Psoas muscle (tissue), 8 donors: Measurements from ENCODE around the gene INPP5F. TPM values are rescaled to one million over a fixed set of nuclear protein-coding genes. Genes with fewer than 3 reads are reported as not detected.
"Not testable (repeated sequence)": the region's sequence is repeated elsewhere in the genome, so short reads cannot be mapped to it uniquely, and the experiment has no call there.

Experiments
- ATAC-seq, 4 donors: fragments of 200-7000 bp; cut with Tn5 transposase; one replicate each; pipeline ENCODE4 v1.9.1; 2020; ENCODE audit warnings: moderate library complexity in 3 of 4, mild to moderate bottlenecking in 2 of 4
- DNase-seq, 2 donors: peaks; one replicate each; pipeline ENCODE4 v3.0.0-alpha.2; 2020
- H3K27ac ChIP-seq: fragments of 200-600 bp; one replicate; pipeline ENCODE4 v1.8.0; 2022
- H3K27me3 ChIP-seq, 3 donors: fragments of 200-600 bp in 1 of 3; one replicate each; pipeline versions ENCODE4 v1.6.1 to v1.8.0; 2013 to 2022; ENCODE audit warnings: low read length in 2 of 3, mild to moderate bottlenecking in 2 of 3, moderate library complexity in 1 of 3; ENCODE audit not compliant: insufficient read depth in 3 of 3
- H3K36me3 ChIP-seq, 2 donors: fragments of 200-600 bp in 1 of 2; one replicate each; pipeline versions ENCODE4 v1.6.1 to v1.8.0; 2013 to 2022; ENCODE audit warnings: low read depth in 1 of 2, mild to moderate bottlenecking in 1 of 2, moderate library complexity in 1 of 2; ENCODE audit not compliant: insufficient read depth in 1 of 2
- H3K4me1 ChIP-seq: fragments of 200-600 bp; one replicate; pipeline ENCODE4 v1.8.0; 2022
- H3K4me3 ChIP-seq: fragments of 200-600 bp; one replicate; pipeline ENCODE4 v1.8.0; 2022; ENCODE audit warnings: mild to moderate bottlenecking
- H3K9me3 ChIP-seq: fragments of 200-600 bp; one replicate; pipeline ENCODE4 v1.8.0; 2022
- WGBS, 3 donors: extraction: QIAGEN DNeasy Blood & Tissue Kit; methylation state at CpG; one replicate each; pipeline versions ENCODE4 v1.1.6 to v1.1.7; 2013; 5-methylcytosine and 5-hydroxymethylcytosine counted together
- intact Hi-C, 2 donors: fragments of 100-400 bp; cut with DNase I; formaldehyde crosslinking; loops; one replicate each; pipeline versions ENCODE4 v1.11.0 to v1.14.2; 2022
- polyA plus RNA-seq, 3 donors: library from polyadenylated mRNA; stranded (reverse); fragments of 200-250 nt; gene quantifications; one replicate each; pipeline ENCODE4 v1.2.3, GENCODE V29; 2013
- total RNA-seq, 4 donors: library from RNA; stranded (reverse); fragmentation: NEBNext Ultra II Directional in 2 of 4; extraction: Animal tissue kit (Norgen Biotek cat#: 25700) in 2 of 4; gene quantifications; one replicate each; pipeline versions ENCODE4 v1.2.1 to v1.2.4, GENCODE V29; 2021 to 2023
- TF ChIP-seq, protein P1 (sequence below): fragments of 200-600 bp; IDR thresholded peaks from one replicate; pipeline ENCODE4 v1.8.0; 2022; ENCODE audit warnings: antibody characterized with exemption
- donor health status: healthy with polysubstance abuse.
- donor health status: DM: no; HTN: no; CAD: no; lungs with moderate emphysema.
- donor health status: Bipolar disorder and iron deficiency.
- donor health status: healthy.
- donor health status: DM: yes; HTN: yes; CAD: no.
- donor health status: DM: no; HTN: no; CAD: no.
- donor health status: DM: no; HTN: no; CAD: no.
- donor health status: DM: yes; HTN: yes; CAD: no.

Gene INPP5F
- total and polyA plus RNA-seq, 7 donors: 6.0 to 12.3 (median 10.0) TPM

- WGBS, 3 donors: 79 to 81% (median 81%) methylated on average over 4 of the region's 4 CpGs
- H3K27me3 ChIP-seq: no peaks in the 10 kb centered on the region
- intact Hi-C loops: loop anchor here in 1 of 2 donors (10.0 kb wide), 1 partner anchor 46 kb away; no protein-coding TSS in a partner anchor
- no peak overlapping the region for H3K27ac ChIP-seq
- no peak for DNase-seq
- TF ChIP-seq, protein P1, sequence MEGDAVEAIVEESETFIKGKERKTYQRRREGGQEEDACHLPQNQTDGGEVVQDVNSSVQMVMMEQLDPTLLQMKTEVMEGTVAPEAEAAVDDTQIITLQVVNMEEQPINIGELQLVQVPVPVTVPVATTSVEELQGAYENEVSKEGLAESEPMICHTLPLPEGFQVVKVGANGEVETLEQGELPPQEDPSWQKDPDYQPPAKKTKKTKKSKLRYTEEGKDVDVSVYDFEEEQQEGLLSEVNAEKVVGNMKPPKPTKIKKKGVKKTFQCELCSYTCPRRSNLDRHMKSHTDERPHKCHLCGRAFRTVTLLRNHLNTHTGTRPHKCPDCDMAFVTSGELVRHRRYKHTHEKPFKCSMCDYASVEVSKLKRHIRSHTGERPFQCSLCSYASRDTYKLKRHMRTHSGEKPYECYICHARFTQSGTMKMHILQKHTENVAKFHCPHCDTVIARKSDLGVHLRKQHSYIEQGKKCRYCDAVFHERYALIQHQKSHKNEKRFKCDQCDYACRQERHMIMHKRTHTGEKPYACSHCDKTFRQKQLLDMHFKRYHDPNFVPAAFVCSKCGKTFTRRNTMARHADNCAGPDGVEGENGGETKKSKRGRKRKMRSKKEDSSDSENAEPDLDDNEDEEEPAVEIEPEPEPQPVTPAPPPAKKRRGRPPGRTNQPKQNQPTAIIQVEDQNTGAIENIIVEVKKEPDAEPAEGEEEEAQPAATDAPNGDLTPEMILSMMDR: no peak
- no peaks in the 10 kb centered on the region for H3K9me3 ChIP-seq
- peak in 2 of 4 donors; percentile 33 to 41 for ATAC-seq
- H3K36me3 ChIP-seq: no peaks in the 10 kb centered on the region
- no peak overlapping the region for H3K4me3 ChIP-seq
- peaks cover 22% of the 10 kb centered on the region for H3K4me1 ChIP-seq
Observed at GRCh38 chr10:119768455-119769094, 42.7 kb downstream of the INPP5F start.

GRCh38 chr10:119769886-119770285, 44.0 kb downstream of the INPP5F start:
- 62 to 63% (median 62%) methylated on average over 2 of the region's 2 CpGs for WGBS, 3 donors
- no peaks in the 10 kb centered on the region for H3K36me3 ChIP-seq
- no peaks in the 10 kb centered on the region for H3K9me3 ChIP-seq
- no peak for DNase-seq
- no peak overlapping the region for H3K4me3 ChIP-seq
- H3K27ac ChIP-seq: peak overlapping the region; percentile 25
- peak in 1 of 4 donors; percentile 38 for ATAC-seq
- TF ChIP-seq, protein P1: no peak
- H3K27me3 ChIP-seq: no peaks in the 10 kb centered on the region
- H3K4me1 ChIP-seq: peaks cover 22% of the 10 kb centered on the region
- intact Hi-C loops: loop anchor here in 1 of 2 donors (10.0 kb wide), 1 partner anchor 45 kb away; no protein-coding TSS in a partner anchor

- 80 to 93% (median 84%) methylated on average over 2 of the region's 2 CpGs for WGBS, 3 donors
- Histone ChIP-seq H3K4me1 (peaks cover 22% of the 10 kb centered on the region), H3K36me3 (no peaks in the 10 kb centered on the region), H3K4me3 (no peak overlapping the region), H3K9me3 (no peaks in the 10 kb centered on the region), H3K27ac (no peak overlapping the region), H3K27me3 (no peaks in the 10 kb centered on the region)
- intact Hi-C loops: no loop called here
- no peak for ATAC-seq
- TF ChIP-seq, protein P1: no peak
- DNase-seq: no peak
Observed at GRCh38 chr10:119770928-119771327, 45.1 kb downstream of the INPP5F start.

- no peaks in the 10 kb centered on the region for H3K9me3 ChIP-seq
- DNase-seq (no peak), ATAC-seq (no peak)
- no peaks in the 10 kb centered on the region for H3K36me3 ChIP-seq
- no peaks in the 10 kb centered on the region for H3K27me3 ChIP-seq
- WGBS, 3 donors: 85 to 88% (median 86%) methylated on average over 4 of the region's 4 CpGs
- intact Hi-C loops: no loop called here
- H3K4me1 ChIP-seq: peaks cover 22% of the 10 kb centered on the region
- TF ChIP-seq, protein P1: no peak
- no peak overlapping the region for H3K4me3 ChIP-seq
- no peak overlapping the region for H3K27ac ChIP-seq
Observed at GRCh38 chr10:119772334-119772733, 46.5 kb downstream of the INPP5F start.

GRCh38 chr10:119773041-119773440, 47.2 kb downstream of the INPP5F start:
- ATAC-seq, H3K9me3 ChIP-seq, intact Hi-C loops, H3K27ac ChIP-seq, H3K27me3 ChIP-seq, H3K36me3 ChIP-seq, H3K4me3 ChIP-seq, DNase-seq: not testable (repeated sequence)
- WGBS, 3 donors: 97 to 100% (median 98%) methylated on average over 3 of the region's 3 CpGs
- peaks cover 20% of the 10 kb centered on the region for H3K4me1 ChIP-seq
